Naive B cell (primary cell): ENCODE data around the gene GRK5. TPM values are rescaled to one million over a fixed set of nuclear protein-coding genes. Genes with fewer than 3 reads are reported as not detected.

Experiments used
- ATAC-seq, 2 donors: fragments of 150-1000 bp; cut with Tn5 transposase; 2 replicates each; pipeline ENCODE4 v1.10.0; 2021; ENCODE audit warnings: low read depth in 2 of 2, mild to moderate bottlenecking in 2 of 2, moderate library complexity in 2 of 2
- DNase-seq: peaks from one replicate; pipeline ENCODE4 v3.0.0; 2022
- H3K27ac Mint-ChIP-seq, 6 donors: one replicate each; pipeline ENCODE4 v1.8.0; 2020 to 2022; ENCODE audit warnings: mild to moderate bottlenecking in 6 of 6, mixed read lengths in 6 of 6, moderate library complexity in 5 of 6, inconsistent platforms in 2 of 6
- H3K27me3 Mint-ChIP-seq, 3 donors: one replicate each; pipeline ENCODE4 v1.8.0; 2021 to 2022; ENCODE audit warnings: mixed read lengths in 3 of 3, mild to moderate bottlenecking in 1 of 3
- H3K36me3 Mint-ChIP-seq, 2 donors: one replicate each; pipeline ENCODE4 v1.8.0; 2020 to 2022; ENCODE audit warnings: mixed read lengths in 2 of 2, inconsistent platforms in 1 of 2, mild to moderate bottlenecking in 1 of 2
- H3K4me1 Mint-ChIP-seq, 3 donors: one replicate each; pipeline ENCODE4 v1.8.0; 2020 to 2022; ENCODE audit warnings: mixed read lengths in 3 of 3, inconsistent platforms in 1 of 3, mild to moderate bottlenecking in 1 of 3, moderate library complexity in 1 of 3
- H3K4me3 Mint-ChIP-seq, 8 donors: one replicate each; pipeline ENCODE4 v1.8.0; 2020 to 2022; ENCODE audit warnings: mild to moderate bottlenecking in 8 of 8, mixed read lengths in 8 of 8, moderate library complexity in 8 of 8, inconsistent platforms in 2 of 8
- H3K9me3 Mint-ChIP-seq, 7 donors: one replicate each; pipeline ENCODE4 v1.8.0; 2020 to 2022; ENCODE audit warnings: mixed read lengths in 7 of 7, mild to moderate bottlenecking in 5 of 7, inconsistent platforms in 2 of 7, moderate library complexity in 1 of 7
- polyA plus RNA-seq, 6 donors: library from polyadenylated mRNA; unstranded; fragments of 300-500 nt; fragmentation: Illumina TruSeq; gene quantifications; one replicate each; pipeline ENCODE4 v1.2.3, GENCODE V29; 2021; ENCODE audit warnings: low read depth in 6 of 6

GRK5 gene
- polyA plus RNA-seq, 6 donors from 2014 or later = 7.2 to 24.6 (median 13.7) TPM

GRCh38 chr10:119398996-119399395 is 191.6 kb downstream of the GRK5 start:
- H3K27me3 Mint-ChIP-seq = no peaks in the 10 kb centered on the region
- no peak overlapping the region for H3K4me3 Mint-ChIP-seq
- H3K4me1 Mint-ChIP-seq = peaks cover 56 to 61% (median 57%) of the 10 kb centered on the region in 3 donors
- ATAC-seq = no peak
- peaks cover 0 to 26% of the 10 kb centered on the region in 2 donors for H3K36me3 Mint-ChIP-seq
- H3K9me3 Mint-ChIP-seq = no peaks in the 10 kb centered on the region
- no peak for DNase-seq
- peak overlapping the region in 2 of 6 donors; percentile 47 to 65 for H3K27ac Mint-ChIP-seq

DNA sequence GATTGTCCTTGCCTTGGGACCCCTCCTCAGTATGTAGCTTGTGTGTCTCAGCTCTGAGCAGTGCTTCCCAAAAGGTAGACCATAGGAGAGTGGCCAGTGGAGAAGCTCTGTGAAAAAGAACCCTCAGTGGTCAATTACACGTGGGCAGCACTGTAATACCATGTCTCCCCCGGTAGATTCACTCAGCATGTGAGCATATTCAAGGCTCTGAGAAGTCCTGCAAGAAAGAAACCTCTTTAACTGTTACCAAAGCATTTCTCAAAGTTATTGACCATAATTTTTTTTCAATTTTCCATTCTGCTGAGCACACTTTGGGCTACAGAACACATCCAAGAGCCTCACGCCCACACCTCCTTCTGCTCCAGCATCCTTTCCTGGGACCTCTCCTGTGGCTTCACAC is 192.1 kb downstream of the GRK5 start:
- no peaks in the 10 kb centered on the region for H3K27me3 Mint-ChIP-seq
- peaks cover 51 to 61% (median 56%) of the 10 kb centered on the region in 3 donors for H3K4me1 Mint-ChIP-seq
- H3K9me3 Mint-ChIP-seq = no peaks in the 10 kb centered on the region
- no peak overlapping the region for H3K4me3 Mint-ChIP-seq
- H3K27ac Mint-ChIP-seq = peak overlapping the region in 4 of 6 donors; percentile 15 to 84 (median 51)
- H3K36me3 Mint-ChIP-seq = peaks cover 0 to 26% of the 10 kb centered on the region in 2 donors
- ATAC-seq = no peak
- no peak for DNase-seq

DNA sequence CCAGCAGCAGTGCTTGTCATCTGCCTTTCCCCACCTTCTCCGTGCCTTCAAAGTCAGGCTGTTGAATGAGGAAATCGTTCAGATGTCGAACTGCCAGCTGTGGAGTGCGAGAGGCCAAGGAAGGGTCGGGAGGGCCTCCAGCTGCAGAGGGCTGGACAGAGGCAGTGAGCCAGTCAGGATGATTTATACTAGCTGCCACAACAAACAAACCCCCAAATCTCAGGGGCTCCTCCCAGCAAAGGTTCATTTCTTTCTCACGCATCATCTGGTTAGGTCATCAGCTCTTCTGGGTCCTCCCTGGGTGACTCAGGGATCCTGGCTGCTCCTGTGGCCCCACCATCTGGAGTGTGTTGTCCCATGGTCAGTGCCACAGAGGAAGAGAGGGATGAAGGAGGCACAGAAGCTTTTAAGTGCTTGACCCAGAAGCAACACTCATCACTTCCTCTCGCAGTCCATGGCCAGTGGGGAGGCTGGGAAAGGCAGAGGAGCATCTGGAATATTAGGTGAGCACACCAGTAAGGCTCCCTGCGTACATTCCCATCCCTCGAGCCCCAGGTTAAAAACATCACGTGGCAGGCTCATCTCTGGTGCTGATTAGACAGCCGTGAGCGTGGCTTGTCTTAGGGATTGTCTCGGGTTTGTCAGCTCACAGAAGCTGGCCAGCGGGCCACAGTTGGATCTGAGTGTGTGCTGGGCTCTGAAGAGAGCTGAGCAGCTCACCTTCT is 194.5 kb downstream of the GRK5 start:
- Mint-ChIP-seq H3K27ac (peak overlapping the region in 4 of 6 donors; percentile 65 to 79 (median 75)), H3K4me3 (no peak overlapping the region), H3K27me3 (no peaks in the 10 kb centered on the region), H3K4me1 (peaks cover 41 to 57% (median 54%) of the 10 kb centered on the region in 3 donors), H3K9me3 (no peaks in the 10 kb centered on the region), H3K36me3 (peaks cover 0 to 26% of the 10 kb centered on the region in 2 donors)
- ATAC-seq = no peak
- DNase-seq = no peak

- Mint-ChIP-seq H3K4me1 (peaks cover 38 to 57% (median 54%) of the 10 kb centered on the region in 3 donors), H3K27ac (peak overlapping the region; percentile 12 to 93 (median 77)), H3K4me3 (no peak overlapping the region), H3K9me3 (no peaks in the 10 kb centered on the region), H3K27me3 (no peaks in the 10 kb centered on the region), H3K36me3 (peaks cover 0 to 16% of the 10 kb centered on the region in 2 donors)
- DNase-seq = no peak
- ATAC-seq = no peak
Observed at GRCh38 chr10:119403921-119404320, 196.6 kb downstream of the GRK5 start.

GRCh38 chr10:119404719-119405519 is 197.5 kb downstream of the GRK5 start:
- no peak for DNase-seq
- Mint-ChIP-seq H3K9me3 (no peaks in the 10 kb centered on the region), H3K36me3 (peaks cover 0 to 6% of the 10 kb centered on the region in 2 donors), H3K27me3 (no peaks in the 10 kb centered on the region), H3K4me1 (peaks cover 30 to 51% (median 47%) of the 10 kb centered on the region in 3 donors), H3K27ac (peak overlapping the region; percentile 73 to 86 (median 80)), H3K4me3 (peak overlapping the region in 2 of 8 donors; percentile 2 to 11)
- ATAC-seq = peak; percentile 60 to 75

GRCh38 chr10:119405520-119405807 is 198.1 kb downstream of the GRK5 start:
- Mint-ChIP-seq H3K27me3 (no peaks in the 10 kb centered on the region), H3K36me3 (peaks cover 0 to under 1% of the 10 kb centered on the region in 2 donors), H3K4me1 (peaks cover 27 to 49% (median 42%) of the 10 kb centered on the region in 3 donors), H3K27ac (peak overlapping the region; percentile 52 to 84 (median 74)), H3K9me3 (no peaks in the 10 kb centered on the region), H3K4me3 (peak overlapping the region in 2 of 8 donors; percentile 2 to 11)
- DNase-seq (no peak), ATAC-seq (peak in 1 of 2 donors; percentile 8)

DNA sequence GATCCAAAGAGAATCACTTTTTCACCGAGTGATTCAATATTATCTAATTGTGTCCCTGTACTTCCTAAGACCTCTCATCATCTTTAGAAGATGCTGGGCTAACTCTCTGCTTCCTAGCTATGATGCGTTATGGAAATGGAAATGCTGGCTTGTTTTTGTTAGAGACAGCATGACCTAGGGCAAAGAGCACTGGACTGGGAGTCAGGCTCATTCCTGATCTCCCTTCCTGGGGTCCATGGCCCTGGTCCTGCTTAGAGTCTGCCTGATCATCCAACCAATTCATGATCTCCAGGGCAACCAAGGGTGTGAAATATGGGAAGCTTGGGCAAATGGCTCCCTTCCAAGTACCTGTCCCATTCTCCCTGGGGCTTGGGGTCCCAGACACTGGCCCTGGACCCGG is 198.8 kb downstream of the GRK5 start:
- no peak overlapping the region for H3K4me3 Mint-ChIP-seq
- no peaks in the 10 kb centered on the region for H3K27me3 Mint-ChIP-seq
- peak overlapping the region in 4 of 6 donors; percentile 47 to 81 (median 69) for H3K27ac Mint-ChIP-seq
- H3K9me3 Mint-ChIP-seq = no peaks in the 10 kb centered on the region
- ATAC-seq (no peak), DNase-seq (no peak)
- H3K4me1 Mint-ChIP-seq = peaks cover 28 to 54% (median 48%) of the 10 kb centered on the region in 3 donors
- H3K36me3 Mint-ChIP-seq = peaks cover 0 to 4% of the 10 kb centered on the region in 2 donors

GRCh38 chr10:119406601-119407253 is 199.4 kb downstream of the GRK5 start:
- DNase-seq (no peak), ATAC-seq (no peak)
- Mint-ChIP-seq H3K27ac (peak overlapping the region in 4 of 6 donors; percentile 7 to 75 (median 29)), H3K27me3 (no peaks in the 10 kb centered on the region), H3K36me3 (peaks cover 0 to 7% of the 10 kb centered on the region in 2 donors), H3K4me3 (peak overlapping the region in 1 of 8 donors; percentile 47), H3K9me3 (no peaks in the 10 kb centered on the region), H3K4me1 (peaks cover 24 to 53% (median 52%) of the 10 kb centered on the region in 3 donors)

DNA sequence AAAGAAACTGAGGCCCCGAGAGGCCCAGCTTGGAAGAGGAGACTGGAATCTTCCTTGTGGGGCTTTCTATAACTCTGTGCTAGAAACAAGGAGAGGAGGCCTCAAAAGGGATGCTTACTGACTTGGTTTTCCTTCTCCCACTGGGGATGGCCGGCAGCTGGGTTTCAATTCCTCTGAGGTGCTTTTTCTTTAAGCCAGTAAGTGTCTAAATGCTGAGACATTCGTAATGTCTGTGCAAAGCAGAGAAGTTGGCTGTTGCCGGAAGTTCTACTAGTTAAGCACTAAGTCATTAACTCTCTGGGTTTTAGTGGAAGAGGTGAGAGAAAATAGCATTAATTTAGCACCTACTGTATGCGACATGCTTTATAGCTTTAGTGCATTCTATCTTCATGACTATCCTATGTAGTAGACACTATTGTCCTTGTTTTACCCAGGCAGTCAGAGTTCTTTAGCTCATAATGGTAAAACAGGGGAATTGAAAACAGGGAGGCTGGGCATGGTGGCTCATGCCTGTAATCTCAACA is 199.9 kb downstream of the GRK5 start:
- peaks cover 0 to 7% of the 10 kb centered on the region in 2 donors for H3K36me3 Mint-ChIP-seq
- H3K4me1 Mint-ChIP-seq = peaks cover 24 to 52% (median 49%) of the 10 kb centered on the region in 3 donors
- peak overlapping the region in 4 of 6 donors; percentile 7 to 75 (median 57) for H3K27ac Mint-ChIP-seq
- H3K4me3 Mint-ChIP-seq = peak overlapping the region in 1 of 8 donors; percentile 80
- no peak for DNase-seq
- H3K9me3 Mint-ChIP-seq = no peaks in the 10 kb centered on the region
- ATAC-seq = peak; percentile 44 to 57
- no peaks in the 10 kb centered on the region for H3K27me3 Mint-ChIP-seq

DNA sequence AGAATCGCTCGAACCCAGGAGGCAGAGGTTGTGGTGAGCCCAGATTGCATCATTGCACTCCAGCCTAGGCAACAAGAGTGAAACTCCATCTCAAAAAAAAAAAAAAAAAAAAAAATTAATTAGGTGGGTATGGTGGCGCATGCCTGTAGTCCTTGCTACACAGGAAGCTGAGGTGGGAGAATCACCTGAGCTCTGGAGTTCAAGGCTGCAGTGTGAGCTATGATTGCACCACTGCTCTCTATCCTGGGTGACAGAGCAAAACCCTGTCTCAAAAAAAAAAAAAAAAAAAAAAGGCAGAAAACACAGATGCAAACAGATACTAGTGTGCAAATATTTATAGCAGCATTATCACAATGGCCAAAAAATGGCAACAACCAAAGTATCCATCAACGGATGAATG is 200.7 kb downstream of the GRK5 start:
- H3K27ac Mint-ChIP-seq = peak overlapping the region in 1 of 6 donors; percentile 75
- peaks cover 24 to 52% (median 49%) of the 10 kb centered on the region in 3 donors for H3K4me1 Mint-ChIP-seq
- H3K27me3 Mint-ChIP-seq = no peaks in the 10 kb centered on the region
- H3K36me3 Mint-ChIP-seq = peaks cover 0 to 7% of the 10 kb centered on the region in 2 donors
- no peaks in the 10 kb centered on the region for H3K9me3 Mint-ChIP-seq
- DNase-seq (no peak), ATAC-seq (no peak)
- no peak overlapping the region for H3K4me3 Mint-ChIP-seq

- ATAC-seq = no peak
- no peaks in the 10 kb centered on the region for H3K27me3 Mint-ChIP-seq
- DNase-seq = no peak
- H3K9me3 Mint-ChIP-seq = no peaks in the 10 kb centered on the region
- peaks cover 24 to 46% (median 44%) of the 10 kb centered on the region in 3 donors for H3K4me1 Mint-ChIP-seq
- peaks cover 0 to 7% of the 10 kb centered on the region in 2 donors for H3K36me3 Mint-ChIP-seq
- H3K4me3 Mint-ChIP-seq = no peak overlapping the region
- H3K27ac Mint-ChIP-seq = no peak overlapping the region
Observed at GRCh38 chr10:119408969-119409371, 201.6 kb downstream of the GRK5 start.

DNA sequence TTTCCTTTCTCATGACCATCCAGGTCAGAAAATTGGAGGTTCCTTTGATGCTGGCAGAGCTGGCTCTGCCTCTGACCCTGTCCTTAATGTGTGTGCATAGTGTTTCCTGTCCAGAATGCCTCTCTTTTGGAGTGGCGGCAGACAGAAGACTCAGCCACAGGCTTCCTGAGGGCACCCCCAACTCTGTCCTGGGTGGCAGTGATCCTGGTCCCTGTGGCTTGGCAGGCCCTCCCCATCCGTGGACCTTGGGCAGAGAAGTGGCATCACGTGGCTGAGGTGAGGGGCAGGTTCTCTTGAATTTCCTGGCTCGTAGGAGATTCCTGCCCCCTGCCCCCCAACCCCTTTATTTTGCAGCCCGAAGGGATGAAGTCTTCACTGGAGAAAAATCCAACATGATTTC is 202.0 kb downstream of the GRK5 start:
- Mint-ChIP-seq H3K4me1 (peaks cover 24 to 42% (median 41%) of the 10 kb centered on the region in 3 donors), H3K27me3 (no peaks in the 10 kb centered on the region), H3K4me3 (no peak overlapping the region)

DNA sequence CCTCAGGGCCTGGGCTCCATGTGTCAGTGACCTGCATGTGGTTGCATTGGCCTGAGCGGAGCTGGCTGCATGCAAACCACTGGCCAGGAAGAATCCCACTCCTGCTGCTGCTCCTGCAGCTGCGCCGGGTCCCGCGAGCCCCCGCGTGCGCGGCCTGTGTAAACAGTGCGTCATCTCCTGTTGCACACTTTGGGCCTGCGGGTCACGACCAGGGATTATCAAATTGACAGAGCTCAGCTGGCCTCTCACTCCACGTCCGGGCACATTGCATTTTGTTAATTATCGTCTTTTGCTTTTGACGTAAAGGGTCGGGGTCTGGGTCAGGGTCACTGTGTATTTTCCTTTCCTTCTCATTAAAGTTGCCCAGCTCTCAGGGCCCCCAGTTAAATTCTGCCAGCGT is 202.5 kb downstream of the GRK5 start:
- ATAC-seq (no peak), DNase-seq (no peak)
- peak overlapping the region in 2 of 6 donors; percentile 54 to 61 for H3K27ac Mint-ChIP-seq
- peaks cover 0 to 7% of the 10 kb centered on the region in 2 donors for H3K36me3 Mint-ChIP-seq
- no peak overlapping the region for H3K4me3 Mint-ChIP-seq
- H3K4me1 Mint-ChIP-seq = peaks cover 20 to 39% (median 36%) of the 10 kb centered on the region in 3 donors
- H3K9me3 Mint-ChIP-seq = no peaks in the 10 kb centered on the region
- H3K27me3 Mint-ChIP-seq = no peaks in the 10 kb centered on the region

More for the DNA sequence above, 202.0 kb downstream of the GRK5 start:
- no peak for DNase-seq
- no peak overlapping the region for H3K27ac Mint-ChIP-seq
- no peaks in the 10 kb centered on the region for H3K9me3 Mint-ChIP-seq
- no peak for ATAC-seq
- peaks cover 0 to 7% of the 10 kb centered on the region in 2 donors for H3K36me3 Mint-ChIP-seq
